ENCODE data around the gene KIZ.
"Not testable (repeated sequence)": the region's sequence is repeated elsewhere in the genome, so short reads cannot be mapped to it uniquely, and the experiment has no call there.

GRCh38 chr20:21168061-21168460, 42.2 kb downstream of the KIZ start:
- TF ChIP-seq POLR2A, CTCF (IDR thresholded peaks at IDR 0.05): not testable (repeated sequence)
